Activated CD4-positive, alpha-beta T cell treated with anti-CD3 and anti-CD28 coated beads, Interleukin-2, amount 50 U/mL, for 48 hours (primary cell): ENCODE data around the gene NR0B2.
"Not testable (repeated sequence)": the region's sequence is repeated elsewhere in the genome, so short reads cannot be mapped to it uniquely, and the experiment has no call there.

Source experiments
- DNase-seq, 2 experiments: peaks; one replicate each; pipeline ENCODE4 v3.0.0-alpha.2; 2020

Gene NR0B2

GRCh38 chr1:26888231-26888630 is 25.5 kb downstream of the NR0B2 start:
- no peak for DNase-seq

GRCh38 chr1:26887125-26887524 is 26.6 kb downstream of the NR0B2 start:
- DNase-seq, result no peak

DNA sequence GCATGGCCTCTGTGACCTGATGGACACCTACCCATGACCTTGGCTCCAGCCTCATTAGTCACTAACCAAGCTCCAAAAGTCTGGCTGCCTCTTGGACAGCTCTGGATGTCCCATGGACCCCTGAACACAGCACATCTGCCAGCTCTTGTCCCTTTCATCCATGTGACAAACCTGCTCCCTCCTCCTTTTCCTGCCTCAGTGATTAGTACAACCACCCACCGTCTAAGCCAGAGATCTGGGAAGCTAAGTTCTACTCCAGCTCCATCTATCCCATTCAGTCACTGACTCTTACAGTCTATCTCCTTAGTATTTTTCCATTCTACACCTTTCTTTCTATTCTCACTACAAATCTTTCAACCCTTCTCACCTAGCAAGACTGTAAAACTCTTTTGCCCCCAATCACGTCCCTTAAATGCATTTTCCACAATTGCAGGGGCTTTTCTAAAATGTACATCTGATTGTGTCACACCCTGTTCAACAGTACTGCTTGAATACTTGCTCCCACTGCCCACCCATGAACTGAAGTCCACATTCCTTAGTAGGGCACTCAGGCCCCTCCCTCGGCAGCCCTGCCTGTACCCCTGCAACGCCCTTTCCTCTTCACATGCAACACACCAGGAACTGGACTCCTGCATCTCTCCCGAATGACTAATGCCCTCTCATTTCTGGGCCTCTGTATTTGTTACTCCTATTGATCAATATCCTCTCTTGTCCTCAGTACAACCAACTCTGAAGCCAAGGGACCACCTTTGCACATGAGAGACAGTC is 30.9 kb downstream of the NR0B2 start:
- DNase-seq, result no peak

DNA sequence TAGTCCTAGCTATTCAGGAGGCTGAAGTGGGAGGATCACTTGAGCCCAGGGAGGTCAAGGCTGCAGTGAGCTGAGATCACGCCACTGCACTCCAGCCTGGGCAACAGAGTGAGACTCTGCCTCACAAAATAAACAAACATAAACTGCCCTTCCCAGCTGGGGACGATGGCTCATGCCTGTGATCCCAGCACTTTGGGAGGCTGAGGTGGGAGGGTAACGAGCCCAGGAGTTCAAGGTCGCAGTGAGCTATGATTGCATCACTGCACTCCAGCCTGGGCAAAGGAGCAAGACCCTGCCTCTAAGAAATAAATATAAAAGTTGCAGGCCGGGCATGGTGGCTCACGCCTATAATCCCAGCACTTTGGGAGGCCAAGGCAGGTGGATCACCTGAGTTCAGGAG is 32.2 kb downstream of the NR0B2 start:
- DNase-seq, result not testable (repeated sequence)

GRCh38 chr1:26879793-26880192 is 34.0 kb downstream of the NR0B2 start:
- DNase-seq, result no peak

DNA sequence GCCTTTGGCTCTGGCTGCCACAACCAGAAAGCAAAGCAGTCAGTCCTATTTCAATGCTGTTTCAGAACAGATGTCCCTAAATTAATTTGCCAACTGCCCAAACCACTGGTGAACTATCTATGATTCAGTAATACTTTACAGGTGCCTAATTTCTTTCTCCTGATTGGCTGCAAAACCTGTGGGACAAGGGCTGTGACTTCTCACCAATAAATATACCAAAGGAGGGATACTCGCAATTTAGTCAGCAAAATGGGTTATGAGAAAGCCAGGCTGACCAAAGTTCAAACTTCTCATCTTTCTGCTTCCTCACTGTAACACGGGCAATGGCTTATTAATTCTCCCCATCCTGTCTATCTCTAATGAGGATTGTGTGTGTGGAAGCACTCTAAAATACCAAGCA is 36.4 kb downstream of the NR0B2 start:
- DNase-seq, result no peak

GRCh38 chr1:26874896-26875295 is 38.9 kb downstream of the NR0B2 start:
- DNase-seq, result no peak

DNA sequence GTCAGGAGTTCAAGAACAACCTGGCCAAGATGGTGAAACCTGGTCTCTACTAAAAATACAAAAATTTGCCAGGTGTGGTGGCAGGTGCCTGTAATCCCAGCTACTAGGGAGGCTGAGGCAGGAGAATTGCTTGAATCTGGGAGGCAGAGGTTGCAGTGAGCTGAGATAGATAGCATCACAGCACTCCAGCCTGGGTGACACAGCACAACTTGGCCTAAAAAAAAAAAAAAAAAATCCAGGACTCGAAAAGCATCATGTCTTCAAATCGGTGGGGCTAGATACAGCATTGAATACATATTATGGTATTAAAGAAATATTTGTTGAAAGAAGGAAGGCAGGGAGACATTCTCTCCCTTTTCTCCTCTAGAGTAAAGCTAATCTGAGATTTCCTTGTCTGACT is 40.7 kb downstream of the NR0B2 start:
- DNase-seq, result not testable (repeated sequence)

DNA sequence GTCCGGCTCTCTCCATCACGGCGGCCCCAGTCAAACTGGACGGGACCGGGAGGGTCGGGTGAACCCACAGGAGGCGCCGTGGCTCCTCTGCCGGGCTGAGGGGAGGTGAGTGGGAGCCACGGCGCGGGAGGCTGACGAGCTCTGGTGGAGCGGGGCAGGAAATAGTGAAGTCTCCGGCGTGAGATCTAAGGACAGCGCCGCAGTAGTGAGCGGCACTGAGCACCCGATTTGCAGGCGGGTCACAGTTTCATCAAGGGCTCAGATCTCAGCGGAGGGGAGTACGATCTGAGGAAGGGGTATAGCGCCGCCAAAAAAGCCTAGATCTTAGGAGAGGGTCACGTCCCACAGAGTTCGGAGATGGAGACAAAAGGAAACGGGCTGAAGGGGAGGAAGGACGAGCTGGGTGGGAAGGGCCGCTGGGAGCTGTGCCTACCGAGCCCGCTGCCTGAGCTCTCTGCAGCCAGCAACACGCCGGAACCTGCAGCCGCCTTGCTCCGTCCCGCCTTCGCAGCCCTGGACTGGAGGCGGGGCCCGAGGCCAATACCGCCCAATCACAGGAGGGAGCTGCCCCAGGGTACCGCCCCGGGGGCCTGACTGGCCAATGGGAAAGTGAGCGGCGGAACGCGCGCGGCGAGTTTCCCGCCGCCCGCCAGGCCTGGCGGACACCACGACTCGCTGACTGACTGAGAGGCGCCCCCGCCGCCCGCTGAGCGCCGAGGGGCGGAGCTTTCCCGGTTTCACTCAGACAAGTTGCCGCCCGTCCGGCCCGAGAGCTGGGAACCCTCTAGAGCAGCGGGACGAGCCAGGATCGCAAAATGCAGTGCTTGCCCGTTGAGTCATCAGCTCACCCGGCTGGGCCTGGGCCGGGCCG is 48.9 kb downstream of the NR0B2 start:
- DNase-seq, result peak; percentile 94 to 97

DNA sequence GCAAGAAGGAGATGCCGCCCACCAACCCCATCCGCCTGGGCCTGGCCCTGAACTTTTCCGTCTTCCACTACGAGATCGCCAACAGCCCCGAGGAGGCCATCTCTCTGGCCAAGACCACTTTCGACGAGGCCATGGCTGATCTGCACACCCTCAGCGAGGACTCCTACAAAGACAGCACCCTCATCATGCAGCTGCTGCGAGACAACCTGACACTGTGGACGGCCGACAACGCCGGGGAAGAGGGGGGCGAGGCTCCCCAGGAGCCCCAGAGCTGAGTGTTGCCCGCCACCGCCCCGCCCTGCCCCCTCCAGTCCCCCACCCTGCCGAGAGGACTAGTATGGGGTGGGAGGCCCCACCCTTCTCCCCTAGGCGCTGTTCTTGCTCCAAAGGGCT is 50.1 kb downstream of the NR0B2 start:
- no peak for DNase-seq

DNA sequence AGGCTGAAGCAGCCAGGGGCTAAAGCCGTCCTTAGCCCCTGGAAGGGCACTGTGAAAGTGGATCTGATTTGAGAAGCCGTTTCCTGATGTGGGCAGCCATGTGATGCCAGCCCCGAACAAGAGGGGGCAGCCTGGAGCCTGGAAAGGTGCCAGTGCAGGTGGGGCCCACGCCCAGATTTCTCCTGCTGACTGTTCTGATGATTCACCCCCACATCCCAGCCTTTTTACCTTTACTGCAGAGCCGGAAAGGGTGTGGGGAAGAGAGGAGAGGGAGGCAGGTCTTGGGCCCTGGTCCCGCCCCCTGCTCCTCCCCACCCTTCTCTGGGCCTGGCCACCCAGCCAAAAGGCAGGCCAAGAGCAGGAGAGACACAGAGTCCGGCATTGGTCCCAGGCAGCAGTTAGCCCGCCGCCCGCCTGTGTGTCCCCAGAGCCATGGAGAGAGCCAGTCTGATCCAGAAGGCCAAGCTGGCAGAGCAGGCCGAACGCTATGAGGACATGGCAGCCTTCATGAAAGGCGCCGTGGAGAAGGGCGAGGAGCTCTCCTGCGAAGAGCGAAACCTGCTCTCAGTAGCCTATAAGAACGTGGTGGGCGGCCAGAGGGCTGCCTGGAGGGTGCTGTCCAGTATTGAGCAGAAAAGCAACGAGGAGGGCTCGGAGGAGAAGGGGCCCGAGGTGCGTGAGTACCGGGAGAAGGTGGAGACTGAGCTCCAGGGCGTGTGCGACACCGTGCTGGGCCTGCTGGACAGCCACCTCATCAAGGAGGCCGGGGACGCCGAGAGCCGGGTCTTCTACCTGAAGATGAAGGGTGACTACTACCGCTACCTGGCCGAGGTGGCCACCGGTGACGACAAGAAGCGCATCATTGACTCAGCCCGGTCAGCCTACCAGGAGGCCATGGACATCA is 50.7 kb downstream of the NR0B2 start, which contains the start of gene SFN:
TSS of gene SFN (plus strand) at position 369 of the 904 bp plus-strand sequence. CDS start at position 433, 64 bp downstream.
- peak; percentile 74 to 78 for DNase-seq

GRCh38 chr1:26861889-26862378 is 51.8 kb downstream of the NR0B2 start:
- DNase-seq, result no peak
